Nephron (organoid): Measurements from ENCODE around the gene GOLPH3.

Source experiments
- H3K27ac Mint-ChIP-seq, 3 experiments: 2 replicates each; pipeline ENCODE4 v1.8.0; 2020; ENCODE audit warnings: mixed read lengths in 3 of 3, mild to moderate bottlenecking in 2 of 3, moderate library complexity in 1 of 3
- H3K27me3 Mint-ChIP-seq: 2 replicates; pipeline ENCODE4 v1.8.0; 2021; ENCODE audit warnings: low read depth, mild to moderate bottlenecking, moderate library complexity, mixed read lengths
- H3K36me3 Mint-ChIP-seq: 2 replicates; pipeline ENCODE4 v1.8.0; 2020; ENCODE audit warnings: low read depth, mixed read lengths
- H3K4me1 Mint-ChIP-seq: 2 replicates; pipeline ENCODE4 v1.8.0; 2020; ENCODE audit warnings: mixed read lengths
- H3K4me3 Mint-ChIP-seq, 3 experiments: 2 replicates each; pipeline ENCODE4 v1.8.0; 2020; ENCODE audit warnings: mild to moderate bottlenecking in 3 of 3, mixed read lengths in 3 of 3, moderate library complexity in 2 of 3
- H3K9me3 Mint-ChIP-seq: 2 replicates; pipeline ENCODE4 v1.8.0; 2020; ENCODE audit warnings: mixed read lengths
- TF ChIP-seq, protein P1 (sequence below), 3 experiments: fragments of 200-600 bp; sonication (generic); IDR thresholded peaks; one replicate each; pipeline ENCODE4 v1.5.0; 2021; ENCODE audit warnings: antibody characterized with exemption in 3 of 3; ENCODE audit not compliant: unreplicated experiment in 3 of 3

The GOLPH3 gene

GRCh38 chr5:32147236-32147635 lies 26.9 kb downstream of the GOLPH3 start:
- TF ChIP-seq, protein P1, sequence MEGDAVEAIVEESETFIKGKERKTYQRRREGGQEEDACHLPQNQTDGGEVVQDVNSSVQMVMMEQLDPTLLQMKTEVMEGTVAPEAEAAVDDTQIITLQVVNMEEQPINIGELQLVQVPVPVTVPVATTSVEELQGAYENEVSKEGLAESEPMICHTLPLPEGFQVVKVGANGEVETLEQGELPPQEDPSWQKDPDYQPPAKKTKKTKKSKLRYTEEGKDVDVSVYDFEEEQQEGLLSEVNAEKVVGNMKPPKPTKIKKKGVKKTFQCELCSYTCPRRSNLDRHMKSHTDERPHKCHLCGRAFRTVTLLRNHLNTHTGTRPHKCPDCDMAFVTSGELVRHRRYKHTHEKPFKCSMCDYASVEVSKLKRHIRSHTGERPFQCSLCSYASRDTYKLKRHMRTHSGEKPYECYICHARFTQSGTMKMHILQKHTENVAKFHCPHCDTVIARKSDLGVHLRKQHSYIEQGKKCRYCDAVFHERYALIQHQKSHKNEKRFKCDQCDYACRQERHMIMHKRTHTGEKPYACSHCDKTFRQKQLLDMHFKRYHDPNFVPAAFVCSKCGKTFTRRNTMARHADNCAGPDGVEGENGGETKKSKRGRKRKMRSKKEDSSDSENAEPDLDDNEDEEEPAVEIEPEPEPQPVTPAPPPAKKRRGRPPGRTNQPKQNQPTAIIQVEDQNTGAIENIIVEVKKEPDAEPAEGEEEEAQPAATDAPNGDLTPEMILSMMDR (IDR thresholded peaks at IDR 0.05; ENCODE audit: unreplicated experiment in 3 of 3): no peak
- peaks cover 37% of the 10 kb centered on the region for H3K36me3 Mint-ChIP-seq
- H3K27ac Mint-ChIP-seq: peak overlapping the region in 1 of 3 experiments; percentile 3
- H3K4me1 Mint-ChIP-seq: peaks cover 46% of the 10 kb centered on the region
- peaks cover 3% of the 10 kb centered on the region for H3K9me3 Mint-ChIP-seq
- no peak overlapping the region for H3K4me3 Mint-ChIP-seq
- H3K27me3 Mint-ChIP-seq: no peaks in the 10 kb centered on the region

GRCh38 chr5:32145378-32145777 lies 28.7 kb downstream of the GOLPH3 start:
- Mint-ChIP-seq H3K27ac (peak overlapping the region in 1 of 3 experiments; percentile 30), H3K36me3 (peaks cover 44% of the 10 kb centered on the region), H3K9me3 (peaks cover 3% of the 10 kb centered on the region), H3K4me1 (peaks cover 41% of the 10 kb centered on the region), H3K27me3 (no peaks in the 10 kb centered on the region), H3K4me3 (no peak overlapping the region)
- TF ChIP-seq, protein P1 (IDR thresholded peaks at IDR 0.05; ENCODE audit: unreplicated experiment in 3 of 3): no peak

- Mint-ChIP-seq H3K36me3 (peaks cover 51% of the 10 kb centered on the region), H3K9me3 (peaks cover 3% of the 10 kb centered on the region), H3K27ac (peak overlapping the region; percentile 22 to 43 (median 30)), H3K4me1 (peaks cover 41% of the 10 kb centered on the region), H3K4me3 (no peak overlapping the region), H3K27me3 (no peaks in the 10 kb centered on the region)
- TF ChIP-seq, protein P1 (IDR thresholded peaks at IDR 0.05; ENCODE audit: unreplicated experiment in 3 of 3): no peak
These were observed 29.5 kb downstream of the GOLPH3 start for GRCh38 chr5:32144378-32145207.

- Mint-ChIP-seq H3K36me3 (peaks cover 55% of the 10 kb centered on the region), H3K27me3 (no peaks in the 10 kb centered on the region), H3K4me3 (no peak overlapping the region), H3K9me3 (peaks cover 3% of the 10 kb centered on the region), H3K27ac (peak overlapping the region in 2 of 3 experiments; percentile 22 to 48), H3K4me1 (peaks cover 49% of the 10 kb centered on the region)
- TF ChIP-seq, protein P1 (IDR thresholded peaks at IDR 0.05; ENCODE audit: unreplicated experiment in 3 of 3): no peak
These were observed 30.3 kb downstream of the GOLPH3 start for GRCh38 chr5:32143617-32144377.

GRCh38 chr5:32138839-32139493 lies 35.2 kb downstream of the GOLPH3 start:
- H3K36me3 Mint-ChIP-seq: peaks cover 51% of the 10 kb centered on the region
- no peak overlapping the region for H3K4me3 Mint-ChIP-seq
- H3K27me3 Mint-ChIP-seq: no peaks in the 10 kb centered on the region
- peaks cover 18% of the 10 kb centered on the region for H3K4me1 Mint-ChIP-seq
- H3K27ac Mint-ChIP-seq: peak overlapping the region in 1 of 3 experiments; percentile 29
- TF ChIP-seq, protein P1 (IDR thresholded peaks at IDR 0.05; ENCODE audit: unreplicated experiment in 3 of 3): no peak
- peaks cover 3% of the 10 kb centered on the region for H3K9me3 Mint-ChIP-seq
